Keratinocyte (primary cell): ENCODE data around the gene SARS1. TPM values are rescaled to one million over a fixed set of nuclear protein-coding genes. Genes with fewer than 3 reads are reported as not detected.
A peak's percentile ranks its signal among the peaks of the same experiment; 100 is the strongest.

Experiments used
- DNase-seq: peaks from one replicate; pipeline ENCODE4 v3.0.0-alpha.2; 2011; ENCODE audit warnings: low read depth, missing footprints, low spot score
- FAIRE-seq: peaks from 2 replicates; lab custom pipeline; 2011; peaks lifted over from hg19 to GRCh38; lab: Jason Lieb, UNC
- H2AFZ ChIP-seq: 2 replicates; pipeline ENCODE4 v1.6.0; 2012; ENCODE audit warnings: low read length, control low read depth, inconsistent platforms; ENCODE audit not compliant: control insufficient read depth
- H3K27ac ChIP-seq: 2 replicates; pipeline ENCODE4 v1.5.1; 2011; ENCODE audit warnings: low read length; ENCODE audit not compliant: control insufficient read depth, insufficient read depth
- H3K27me3 ChIP-seq: 3 replicates; pipeline ENCODE4 v1.6.0; 2011; ENCODE audit warnings: low read length; ENCODE audit not compliant: control insufficient read depth, insufficient read depth; ENCODE audit errors: extremely low read depth
- H3K36me3 ChIP-seq, 2 experiments: 2 replicates in 1 of 2; 3 replicates in 1 of 2; pipeline ENCODE4 v1.5.1; 2011; ENCODE audit warnings: low read length in 2 of 2, mild to moderate bottlenecking in 1 of 2; ENCODE audit not compliant: control insufficient read depth in 2 of 2, insufficient read depth in 2 of 2; ENCODE audit errors: extremely low read depth in 1 of 2
- H3K4me1 ChIP-seq: 3 replicates; pipeline ENCODE4 v1.5.1; 2011; ENCODE audit warnings: low read length; ENCODE audit not compliant: control insufficient read depth, insufficient read depth; ENCODE audit errors: extremely low read depth
- H3K4me2 ChIP-seq: 3 replicates; pipeline ENCODE4 v1.6.0; 2011; ENCODE audit warnings: low read depth, low read length; ENCODE audit not compliant: control insufficient read depth, insufficient read depth; ENCODE audit errors: extremely low read depth
- H3K4me3 ChIP-seq, 3 experiments: fragments of 200-600 bp in 1 of 3; sonication (generic) in 1 of 3; 2 replicates in 2 of 3; 3 replicates in 1 of 3; pipeline ENCODE4 v1.5.1; 2011 to 2016; ENCODE audit warnings: low read length in 3 of 3, mild to moderate bottlenecking in 3 of 3, control low read depth in 2 of 3, inconsistent platforms in 1 of 3, low read depth in 1 of 3, mixed read lengths in 1 of 3, mixed run types in 1 of 3, moderate library complexity in 1 of 3; ENCODE audit not compliant: control insufficient read depth in 2 of 3, insufficient read depth in 2 of 3; ENCODE audit errors: extremely low read depth in 1 of 3
- H3K79me2 ChIP-seq: 2 replicates; pipeline ENCODE4 v1.6.0; 2012; ENCODE audit warnings: low read length; ENCODE audit not compliant: control insufficient read depth, insufficient read depth
- H3K9ac ChIP-seq: 3 replicates; pipeline ENCODE4 v1.6.0; 2011; ENCODE audit warnings: low read length; ENCODE audit not compliant: control insufficient read depth, insufficient read depth; ENCODE audit errors: extremely low read depth
- H3K9me1 ChIP-seq: 3 replicates; pipeline ENCODE4 v1.6.0; 2011; ENCODE audit warnings: low read length; ENCODE audit not compliant: control insufficient read depth, insufficient read depth; ENCODE audit errors: extremely low read depth
- H3K9me3 ChIP-seq: 2 replicates; pipeline ENCODE4 v1.5.1; 2012; ENCODE audit warnings: low read depth, low read length; ENCODE audit not compliant: control insufficient read depth
- H4K20me1 ChIP-seq: 3 replicates; pipeline ENCODE4 v1.6.0; 2011; ENCODE audit warnings: low read length; ENCODE audit not compliant: control insufficient read depth, insufficient read depth; ENCODE audit errors: extremely low read depth
- CTCF ChIP-seq, 3 experiments: IDR thresholded peaks in 1 of 3; conservative IDR thresholded peaks in 1 of 3; optimal IDR thresholded peaks in 1 of 3; 2 replicates in 2 of 3; 3 replicates in 1 of 3; pipeline versions ENCODE3 to v1.5.1; 2011; ENCODE audit warnings: low read length in 3 of 3, mild to moderate bottlenecking in 3 of 3, moderate library complexity in 2 of 3, control low read depth in 1 of 3, inconsistent platforms in 1 of 3; ENCODE audit not compliant: insufficient read depth in 2 of 3; ENCODE audit errors: extremely low read depth in 1 of 3
- EZH2 ChIP-seq: IDR thresholded peaks from one replicate; pipeline ENCODE4 v1.6.1; 2012; ENCODE audit warnings: inconsistent platforms, mild to moderate bottlenecking, low read length, moderate library complexity
- dilution Hi-C: fragments of 300-500 bp; cut with MboI; formaldehyde crosslinking; loops from one replicate; pipeline ENCODE4 v1.7.0; 2020; ENCODE audit warnings: low sequenced_read_pairs; ENCODE audit not compliant: extremely low pct_ligation_motif_present
- polyA plus RNA-seq, 5 experiments: library from polyadenylated mRNA; depleted of rRNA in 3 of 5; stranded (reverse) in 3 of 5; stranded (forward) in 1 of 5; unstranded in 1 of 5; fragments of >200 nt; gene quantifications; 1 replicate in 1 of 5; 2 replicates in 3 of 5; 3 replicates in 1 of 5; pipeline versions ENCODE4 v1.2.1 to v1.2.3, GENCODE V29; 2011 to 2012; ENCODE audit warnings: missing spikeins in 2 of 5, low read depth in 1 of 5, low replicate concordance in 1 of 5

The SARS1 gene
- polyA plus RNA-seq, 1 donor (not counting 4 experiments of a cell fraction or from before 2014, with no cell fraction given) = 203 TPM

GRCh38 chr1:109255678-109256077, 42.0 kb downstream of the SARS1 start:
- Histone ChIP-seq H3K4me3 (no peak overlapping the region), H3K9me1 (peaks cover 6% of the 10 kb centered on the region), H3K79me2 (peaks cover 34% of the 10 kb centered on the region), H3K4me2 (peak overlapping the region; percentile 1), H3K9ac (no peak overlapping the region), H3K4me1 (peaks cover 49% of the 10 kb centered on the region), H4K20me1 (no peaks in the 10 kb centered on the region), H3K27me3 (no peaks in the 10 kb centered on the region), H3K36me3 (peaks cover 8 to 13% of the 10 kb centered on the region in 2 experiments), H3K9me3 (no peaks in the 10 kb centered on the region), H2AFZ (no peak overlapping the region), H3K27ac (no peak overlapping the region)
- dilution Hi-C loops = no loop called here
- DNase-seq (no peak), FAIRE-seq (no peak)
- TF ChIP-seq EZH2 = no peak
- no peak for TF ChIP-seq CTCF (optimal IDR thresholded peaks at IDR 0.05 in 1 of 3, IDR thresholded peaks at IDR 0.05 in 1 of 3, conservative IDR thresholded peaks at IDR 0.05 in 1 of 3; ENCODE audit: extremely low read depth in 1 of 3, insufficient read depth in 2 of 3, low read length in 3 of 3)

GRCh38 chr1:109256085-109256484, 42.4 kb downstream of the SARS1 start:
- no peak overlapping the region for H3K9ac ChIP-seq
- dilution Hi-C loops = no loop called here
- FAIRE-seq = no peak
- H3K4me1 ChIP-seq = peaks cover 49% of the 10 kb centered on the region
- H3K4me2 ChIP-seq = no peak overlapping the region
- no peak overlapping the region for H3K27ac ChIP-seq
- H3K4me3 ChIP-seq = no peak overlapping the region
- H3K27me3 ChIP-seq = no peaks in the 10 kb centered on the region
- no peaks in the 10 kb centered on the region for H3K9me3 ChIP-seq
- peaks cover 31% of the 10 kb centered on the region for H3K79me2 ChIP-seq
- H3K9me1 ChIP-seq = peaks cover 6% of the 10 kb centered on the region
- no peak for DNase-seq
- no peak overlapping the region for H2AFZ ChIP-seq
- H3K36me3 ChIP-seq = peaks cover 7 to 11% of the 10 kb centered on the region in 2 experiments
- no peaks in the 10 kb centered on the region for H4K20me1 ChIP-seq
- no peak for TF ChIP-seq CTCF (optimal IDR thresholded peaks at IDR 0.05 in 1 of 3, IDR thresholded peaks at IDR 0.05 in 1 of 3, conservative IDR thresholded peaks at IDR 0.05 in 1 of 3; ENCODE audit: extremely low read depth in 1 of 3, insufficient read depth in 2 of 3, low read length in 3 of 3)
- no peak for TF ChIP-seq EZH2
